ENCODE results near the gene NXPH1.
"Not testable (repeated sequence)": the region's sequence is repeated elsewhere in the genome, so short reads cannot be mapped to it uniquely, and the experiment has no call there.

Gene NXPH1

GRCh38 chr7:8612584-8612983 is 179.2 kb downstream of the NXPH1 start:
- DNase-seq: no peak

- DNase-seq: no peak
Measured at GRCh38 chr7:8613191-8613590, 179.8 kb downstream of the NXPH1 start.

GRCh38 chr7:8615019-8615418 is 181.6 kb downstream of the NXPH1 start:
- DNase-seq: no peak

- no peak for DNase-seq
Measured at GRCh38 chr7:8618441-8619070, 185.1 kb downstream of the NXPH1 start.

GRCh38 chr7:8620169-8620568 is 186.8 kb downstream of the NXPH1 start:
- no peak for DNase-seq

- no peak for DNase-seq
Measured at GRCh38 chr7:8625612-8626011, 192.2 kb downstream of the NXPH1 start.

DNA sequence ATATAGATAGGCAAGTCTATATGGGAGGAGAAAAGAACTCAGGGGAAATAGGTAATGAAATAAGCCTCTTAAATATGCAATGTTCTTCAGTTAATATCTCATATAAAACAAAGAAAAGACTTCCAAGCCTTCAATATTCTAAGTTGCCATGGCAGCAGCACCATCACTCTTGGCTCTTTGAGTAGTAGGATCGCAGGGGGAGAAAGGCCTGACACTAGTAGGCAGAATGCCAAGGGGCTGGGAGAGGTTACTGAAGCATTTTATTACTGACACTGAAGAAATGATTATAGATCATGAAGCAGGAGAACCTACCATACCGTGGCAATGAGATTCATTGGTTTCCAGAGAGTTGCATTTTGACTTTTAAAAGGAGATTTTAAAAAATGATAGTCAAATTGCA is 193.9 kb downstream of the NXPH1 start:
- DNase-seq: no peak

GRCh38 chr7:8628656-8629055 is 195.2 kb downstream of the NXPH1 start:
- no peak for DNase-seq

- DNase-seq: no peak
Measured at GRCh38 chr7:8629504-8629903, 196.1 kb downstream of the NXPH1 start.

GRCh38 chr7:8637322-8637721 is 203.9 kb downstream of the NXPH1 start:
- no peak for DNase-seq

GRCh38 chr7:8638076-8638475 is 204.7 kb downstream of the NXPH1 start:
- DNase-seq: no peak

DNA sequence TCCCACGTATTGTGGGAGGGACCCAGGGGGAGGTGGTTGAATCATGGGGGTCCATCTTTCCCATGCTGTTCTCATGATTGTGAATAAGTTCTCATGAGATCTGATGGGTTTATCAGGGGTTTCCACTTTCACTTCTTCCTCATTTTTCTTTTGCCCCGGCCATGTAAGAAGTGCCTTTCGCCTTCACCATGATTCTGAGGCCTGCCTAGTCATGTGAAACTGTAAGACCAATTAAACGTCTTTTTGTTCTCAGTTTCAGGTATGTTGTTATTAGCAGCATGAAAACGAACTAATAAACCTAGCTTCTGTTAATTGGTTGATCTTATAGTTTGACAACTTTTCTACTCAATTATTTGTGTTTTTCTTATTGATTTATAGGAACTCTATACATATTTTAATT is 206.3 kb downstream of the NXPH1 start:
- no peak for DNase-seq

- no peak for DNase-seq
Measured at GRCh38 chr7:8640671-8641070, 207.3 kb downstream of the NXPH1 start.

DNA sequence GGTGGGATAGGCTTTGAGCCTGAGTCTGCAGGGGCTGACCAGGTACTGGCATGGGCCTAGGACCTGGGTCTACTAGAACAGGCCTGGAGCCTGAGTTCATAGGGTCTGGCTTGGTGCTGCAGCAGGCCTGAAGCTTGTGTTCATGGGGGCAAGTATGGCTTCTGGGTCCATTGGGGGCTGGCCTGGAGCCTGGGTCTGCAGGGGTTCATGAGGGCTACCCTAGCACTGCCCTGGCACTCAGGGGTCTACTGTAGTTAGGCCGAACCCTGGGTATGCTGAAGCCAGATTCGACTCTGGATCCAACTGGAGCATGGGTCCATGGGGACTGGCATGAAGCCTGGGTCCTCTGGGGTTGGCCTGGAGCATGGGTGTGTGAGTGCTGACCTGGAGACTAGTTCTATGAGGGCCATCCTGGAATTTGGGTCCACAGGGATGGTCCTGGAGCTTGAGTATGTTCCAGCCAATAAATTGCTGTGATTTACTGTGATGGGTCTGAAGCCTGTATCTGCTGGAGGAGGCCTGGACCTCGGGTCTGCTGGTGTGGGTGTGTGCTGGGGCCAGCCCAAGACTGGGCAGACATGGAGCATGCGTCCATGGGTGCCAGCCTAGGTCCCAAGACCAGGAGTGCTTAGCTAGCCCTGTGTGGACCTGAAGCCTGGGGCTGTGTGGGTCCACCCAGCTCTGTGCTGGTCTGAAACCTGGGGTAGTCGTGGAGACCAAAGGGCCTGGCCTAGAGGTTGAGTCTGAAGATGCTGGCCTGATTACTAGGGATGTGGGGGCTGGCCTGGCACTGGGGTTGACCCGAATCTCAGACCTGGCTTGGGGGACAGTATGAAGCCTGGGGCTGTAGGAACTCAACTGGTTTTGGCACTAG is 235.5 kb downstream of the NXPH1 start:
- DNase-seq: no peak

- no peak for DNase-seq
Measured at GRCh38 chr7:8669501-8669851, 236.1 kb downstream of the NXPH1 start.

- no peak for DNase-seq
Measured at GRCh38 chr7:8684426-8684825, 251.0 kb downstream of the NXPH1 start.

DNA sequence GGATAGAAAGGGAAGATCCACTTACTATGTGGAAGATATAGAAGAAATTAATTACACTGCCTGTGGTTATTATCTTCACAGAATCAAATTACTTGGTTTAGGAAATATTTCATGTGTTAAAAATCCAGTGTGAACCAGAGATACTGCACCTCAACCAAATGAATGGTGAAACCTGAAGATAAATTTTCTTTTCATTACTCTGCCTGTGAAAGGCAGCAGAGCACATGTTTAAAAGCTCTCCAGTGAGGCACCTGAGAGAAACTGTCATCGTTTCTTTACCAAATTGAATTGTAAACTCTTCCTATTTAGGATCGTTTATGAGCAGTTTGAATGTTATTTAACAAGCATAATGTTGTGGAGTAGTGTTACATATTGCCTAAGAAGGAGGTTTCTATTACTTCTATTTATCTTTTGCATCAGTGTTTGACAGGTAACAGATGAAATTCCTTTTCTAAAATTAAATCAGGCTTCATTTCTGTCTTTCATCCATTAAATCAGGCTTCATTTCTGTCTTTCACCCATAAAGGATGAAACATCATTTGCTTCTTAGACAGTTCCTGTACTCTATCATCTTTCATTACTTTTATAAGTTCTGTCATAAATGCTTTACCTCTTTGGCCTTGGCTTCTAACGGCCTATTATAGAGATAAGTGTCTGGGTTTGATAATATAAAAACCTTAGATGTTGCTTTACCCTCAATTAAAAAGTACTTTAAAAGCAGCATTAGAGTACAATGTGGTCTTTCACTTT is 266.6 kb downstream of the NXPH1 start:
- DNase-seq: no peak

GRCh38 chr7:8702807-8703206 is 269.4 kb downstream of the NXPH1 start:
- no peak for DNase-seq

DNA sequence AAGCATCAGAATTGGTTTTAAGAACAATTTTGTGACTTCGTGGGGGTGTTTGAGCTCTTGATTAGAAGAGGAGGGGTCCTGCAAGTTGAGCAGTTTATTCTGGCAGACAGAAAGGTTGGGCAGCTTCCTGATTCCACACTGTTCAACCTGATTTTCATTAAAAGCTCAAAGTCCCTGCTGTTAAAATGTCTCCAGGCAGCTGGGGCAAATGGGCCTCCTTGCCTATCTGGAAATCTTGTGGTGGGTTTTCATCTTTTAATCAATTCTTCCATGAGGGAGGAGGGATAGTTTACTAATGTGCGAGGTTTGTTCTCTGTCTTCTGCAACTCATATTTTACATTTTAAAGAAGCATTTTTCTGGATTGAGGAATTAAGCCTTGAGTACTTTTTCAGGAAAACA is 276.7 kb downstream of the NXPH1 start:
- no peak for DNase-seq

DNA sequence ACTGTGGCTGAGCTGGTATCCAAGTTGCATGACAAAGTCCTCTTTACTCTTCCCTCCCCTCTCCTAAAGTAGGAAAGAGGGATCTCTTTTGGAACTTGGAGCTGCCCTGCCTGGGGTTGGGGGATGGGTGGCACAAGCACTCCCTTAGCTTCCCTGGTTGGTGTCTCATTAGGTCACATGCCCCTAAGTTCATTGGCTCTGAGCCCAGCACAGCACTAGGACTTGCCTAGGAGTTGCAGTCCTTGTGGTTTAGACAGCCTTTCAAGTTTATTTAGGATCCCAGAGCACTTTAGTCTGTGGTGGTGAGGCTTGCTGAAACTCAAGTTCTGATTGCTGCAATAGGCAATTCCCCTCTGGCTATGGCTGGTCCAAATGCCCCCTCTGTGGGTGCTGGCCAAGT is 281.4 kb downstream of the NXPH1 start:
- DNase-seq: no peak

GRCh38 chr7:8719102-8719501 is 285.7 kb downstream of the NXPH1 start:
- no peak for DNase-seq

- DNase-seq: no peak
Measured at GRCh38 chr7:8724080-8724718, 290.8 kb downstream of the NXPH1 start.

- not testable (repeated sequence) for DNase-seq
Measured at GRCh38 chr7:8731756-8732155, 298.3 kb downstream of the NXPH1 start.

All from activated CD4-positive, CD25-positive, alpha-beta regulatory T cell treated with anti-CD3 and anti-CD28 coated beads, Interleukin-2, amount 50 U/mL, for 72 hours (primary cell).